Measurements from ENCODE around the gene FXYD2. TPM values are rescaled to one million over a fixed set of nuclear protein-coding genes. Genes with fewer than 3 reads are reported as not detected.

The FXYD2 gene
- total RNA-seq, 1 donor from 2014 or later = 1.6 TPM

- DNase-seq (ENCODE audit: low spot score) = no peak
- intact Hi-C loops (cut with DNase I) = loop anchor here (2.0 to 10.0 kb wide), 3 partner anchors 175 to 382 kb away; no protein-coding TSS in a partner anchor
These were observed 15.1 kb downstream of the FXYD2 start for GRCh38 chr11:117809236-117810055.

- intact Hi-C loops (cut with DNase I) = loop anchor here (2.0 to 10.0 kb wide), 3 partner anchors 174 to 381 kb away; no protein-coding TSS in a partner anchor
- DNase-seq (ENCODE audit: low spot score) = no peak
These were observed 15.8 kb downstream of the FXYD2 start for GRCh38 chr11:117808784-117809183.

- no peak for DNase-seq (ENCODE audit: low spot score)
- intact Hi-C loops (cut with DNase I) = loop anchor here (2.0 to 10.0 kb wide), 3 partner anchors 173 to 380 kb away; no protein-coding TSS in a partner anchor
These were observed 16.8 kb downstream of the FXYD2 start for GRCh38 chr11:117807482-117808327.

GRCh38 chr11:117806846-117807245 lies 17.7 kb downstream of the FXYD2 start:
- intact Hi-C loops (cut with DNase I) = loop anchor here (5.0 to 10.0 kb wide), 2 partner anchors 172 to 380 kb away; no protein-coding TSS in a partner anchor
- no peak for DNase-seq (ENCODE audit: low spot score)

GRCh38 chr11:117805045-117805444 lies 19.5 kb downstream of the FXYD2 start:
- DNase-seq (ENCODE audit: low spot score) = no peak
- intact Hi-C loops (cut with DNase I) = loop anchor here (5.0 to 10.0 kb wide), 2 partner anchors 170 to 378 kb away; no protein-coding TSS in a partner anchor

- intact Hi-C loops (cut with DNase I) = loop anchor here (10.0 kb wide), 1 partner anchor 169 kb away; no protein-coding TSS in a partner anchor
- DNase-seq (ENCODE audit: low spot score) = no peak
These were observed 20.6 kb downstream of the FXYD2 start for GRCh38 chr11:117803896-117804295.

- intact Hi-C loops (cut with DNase I) = loop anchor here (10.0 kb wide), 1 partner anchor 165 kb away; no protein-coding TSS in a partner anchor
- no peak for DNase-seq (ENCODE audit: low spot score)
These were observed 24.9 kb downstream of the FXYD2 start for GRCh38 chr11:117799634-117800033.

- no peak for DNase-seq (ENCODE audit: low spot score)
- intact Hi-C loops (cut with DNase I) = no loop called here
These were observed 27.5 kb downstream of the FXYD2 start, which contains the start of gene DSCAML1 for GRCh38 chr11:117796872-117797529. TSS of gene DSCAML1 (minus strand) at chr11:117797216. CDS start at chr11:117797079, 137 bp downstream.

- intact Hi-C loops (cut with DNase I) = no loop called here
- no peak for DNase-seq (ENCODE audit: low spot score)
These were observed 28.1 kb downstream of the FXYD2 start for GRCh38 chr11:117796456-117796871.

- intact Hi-C loops (cut with DNase I) = no loop called here
These were observed 28.7 kb downstream of the FXYD2 start for GRCh38 chr11:117795638-117796455.

GRCh38 chr11:117794772-117795629 lies 29.5 kb downstream of the FXYD2 start:
- intact Hi-C loops (cut with DNase I) = no loop called here
- DNase-seq (ENCODE audit: low spot score) = no peak

More at GRCh38 chr11:117795638-117796455, 28.7 kb downstream of the FXYD2 start:
- no peak for DNase-seq (ENCODE audit: low spot score)

- no peak for DNase-seq (ENCODE audit: low spot score)
- intact Hi-C loops (cut with DNase I) = no loop called here
These were observed 30.4 kb downstream of the FXYD2 start for GRCh38 chr11:117794135-117794534.

- intact Hi-C loops (cut with DNase I) = no loop called here
- DNase-seq (ENCODE audit: low spot score) = no peak
These were observed 31.0 kb downstream of the FXYD2 start for GRCh38 chr11:117793583-117793982.

- no peak for DNase-seq (ENCODE audit: low spot score)
- intact Hi-C loops (cut with DNase I) = no loop called here
These were observed 31.6 kb downstream of the FXYD2 start for GRCh38 chr11:117792992-117793391.

GRCh38 chr11:117792241-117792640 lies 32.3 kb downstream of the FXYD2 start:
- DNase-seq (ENCODE audit: low spot score) = no peak
- intact Hi-C loops (cut with DNase I) = no loop called here

GRCh38 chr11:117790279-117790678 lies 34.3 kb downstream of the FXYD2 start:
- intact Hi-C loops (cut with DNase I) = no loop called here
- DNase-seq (ENCODE audit: low spot score) = no peak

- intact Hi-C loops (cut with DNase I) = no loop called here
- no peak for DNase-seq (ENCODE audit: low spot score)
These were observed 35.3 kb downstream of the FXYD2 start for GRCh38 chr11:117789241-117789640.

Data from cardiac septum (tissue), 1 donor.